Lung microvascular endothelial cell (primary cell): Measurements from ENCODE around the gene ATRX. TPM values are rescaled to one million over a fixed set of nuclear protein-coding genes. Genes with fewer than 3 reads are reported as not detected.
"Not testable (repeated sequence)": the region's sequence is repeated elsewhere in the genome, so short reads cannot be mapped to it uniquely, and the experiment has no call there.

Source experiments
- DNase-seq, 2 donors: peaks; one replicate each; pipeline versions ENCODE4 v3.0.0 to v3.0.0-alpha.2; 2010; ENCODE audit warnings: low read depth in 2 of 2
- total RNA-seq: library from RNA; depleted of rRNA; stranded (reverse); fragments of >200 nt; gene quantifications from 2 replicates; pipeline ENCODE4 v1.2.1, GENCODE V29; 2014

ATRX gene
- total RNA-seq, 1 donor from 2014 or later = 53.8 TPM

DNA sequence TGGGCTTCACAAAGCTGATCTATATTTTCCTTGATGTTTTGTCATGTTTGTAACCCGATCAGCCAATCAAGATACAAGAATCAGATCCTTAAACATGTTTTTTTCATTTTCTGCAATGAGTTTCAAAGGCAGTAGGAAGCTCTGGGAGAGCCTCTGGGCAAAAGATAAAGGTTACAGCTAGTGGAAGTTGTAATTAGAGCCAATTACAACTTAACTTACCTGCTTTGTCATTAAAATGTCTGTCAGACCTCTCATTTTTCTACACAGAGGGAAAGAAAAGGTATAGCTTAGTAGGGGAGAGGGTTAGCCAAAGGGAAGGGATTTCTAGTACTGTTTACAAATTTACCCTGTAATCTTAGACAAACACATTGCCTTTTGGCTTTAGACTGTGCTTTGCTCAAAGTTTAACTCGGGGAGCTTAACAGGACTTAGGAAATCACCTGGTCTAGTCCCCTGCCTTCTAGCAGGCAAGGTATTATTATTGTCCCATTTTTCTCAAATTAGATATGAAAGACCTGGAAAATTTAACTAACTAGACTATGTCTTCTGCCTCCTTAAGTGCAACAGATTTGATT, 283.0 kb downstream of the ATRX start:
- no peak for DNase-seq

DNA sequence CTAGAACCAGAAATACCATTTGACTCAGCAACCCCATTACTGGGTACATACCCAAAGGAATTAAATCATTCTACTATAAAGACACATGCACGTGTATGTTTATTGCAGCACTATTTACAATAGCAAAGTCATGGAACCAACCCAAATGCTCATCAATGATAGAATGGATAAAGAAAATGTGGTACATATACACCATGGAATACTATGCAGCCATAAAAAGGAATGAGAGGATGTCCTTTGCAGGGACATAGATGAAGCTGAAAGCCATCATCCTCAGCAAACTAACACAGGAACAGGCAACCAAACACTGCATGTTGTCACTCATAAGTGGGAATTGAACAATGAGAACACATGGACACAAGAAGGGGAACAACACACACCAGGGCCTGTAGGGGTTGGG, 285.9 kb downstream of the ATRX start:
- not testable (repeated sequence) for DNase-seq

DNA sequence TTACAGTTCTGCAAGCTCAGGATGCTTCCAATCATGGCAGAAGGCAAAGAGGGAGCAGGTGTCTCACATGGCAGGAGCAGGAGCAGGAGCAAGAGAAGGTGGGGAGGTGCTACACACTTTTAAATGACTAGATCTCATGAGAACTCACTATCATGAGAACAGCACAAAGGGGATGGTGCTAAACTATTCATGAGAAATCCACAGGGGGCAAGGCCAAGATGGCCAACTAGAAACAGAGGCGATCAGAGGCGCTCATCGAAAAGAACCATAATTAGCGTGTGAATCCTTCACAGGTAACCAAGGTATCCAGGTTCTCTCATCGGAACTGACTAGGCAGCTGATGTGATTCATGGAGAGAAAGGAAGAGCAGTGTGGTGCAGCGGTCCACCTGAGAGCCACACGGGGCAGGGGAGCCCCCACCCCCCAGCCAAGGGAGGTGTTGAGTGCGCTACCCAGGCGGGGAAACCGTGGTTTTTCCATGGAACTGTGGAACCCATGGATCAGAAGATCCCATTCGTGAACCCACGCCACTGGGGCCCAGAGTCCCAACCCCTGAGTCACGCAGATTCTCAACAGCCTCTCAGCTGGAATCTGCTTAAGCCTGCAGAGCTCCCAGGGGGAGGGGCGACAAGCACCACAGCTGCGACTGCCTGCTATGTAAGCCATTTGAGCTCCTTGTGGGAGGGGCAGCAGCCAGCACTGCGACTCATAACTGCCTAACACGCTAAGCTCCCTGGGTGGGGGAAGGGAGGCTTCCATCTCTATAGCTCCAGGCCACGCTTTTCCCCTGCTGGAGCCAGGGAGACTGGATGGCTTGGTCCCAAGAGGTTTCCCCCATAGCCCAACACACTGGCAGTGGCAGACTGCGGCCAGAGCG, 292.1 kb downstream of the ATRX start:
- peak in 1 of 2 donors; percentile 22 for DNase-seq

DNA sequence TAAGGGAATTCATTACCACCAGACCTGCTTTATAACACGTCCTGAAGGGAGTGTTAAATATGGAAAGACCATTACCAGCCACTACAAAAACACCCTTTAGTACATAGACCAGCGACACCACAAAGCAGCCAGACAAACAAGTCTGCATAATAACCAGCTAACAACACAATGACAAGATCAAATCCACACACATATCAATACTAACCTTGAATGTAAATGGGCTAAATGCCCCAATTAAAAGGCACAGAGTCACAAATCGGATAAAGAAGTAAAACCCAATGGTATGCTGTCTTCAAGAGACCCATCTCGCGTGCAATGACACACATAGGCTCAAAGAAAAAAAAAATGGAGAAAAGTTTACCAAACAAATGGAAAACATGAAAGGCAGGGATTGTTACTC, 302.0 kb downstream of the ATRX start:
- no peak for DNase-seq

DNA sequence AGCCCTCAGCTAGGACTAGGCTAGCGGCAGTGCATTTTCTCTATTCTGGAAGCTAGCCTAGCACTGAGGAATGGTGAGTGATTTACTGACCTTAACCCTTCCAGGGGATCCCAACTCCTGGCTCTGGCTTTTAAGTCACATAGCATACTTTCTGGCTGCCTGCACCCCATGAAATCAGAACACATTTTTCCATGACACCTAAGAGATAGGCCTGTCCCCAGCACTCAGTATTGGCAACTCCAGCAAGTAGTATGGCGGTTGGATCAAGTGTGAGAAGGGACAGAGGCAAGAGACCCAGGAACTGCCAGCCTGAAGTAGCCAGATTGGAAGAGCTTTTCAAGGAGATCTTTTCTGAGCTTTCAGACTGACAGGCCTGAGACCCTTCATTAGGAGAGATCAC, 330.6 kb downstream of the ATRX start:
- DNase-seq = no peak

Other genes with a start within 250 kb of the ATRX start
- gene MAGT1, start 109.2 kb upstream of the ATRX start, total RNA-seq = 238 and 253 TPM in 2 replicates
- gene COX7B, start 113.3 kb upstream of the ATRX start, total RNA-seq = 399 and 400 TPM in 2 replicates
- 6.8 and 8.1 TPM in 2 replicates for gene ATP7A, start 124.5 kb upstream of the ATRX start, total RNA-seq
- gene PGAM4, start 183.4 kb upstream of the ATRX start, total RNA-seq = not detected in 2 replicates